AG20443 (cell line): ENCODE results near the gene MTERF4.
"Not testable (repeated sequence)": the region's sequence is repeated elsewhere in the genome, so short reads cannot be mapped to it uniquely, and the experiment has no call there.

Source experiments
- DNase-seq: peaks from one replicate; pipeline ENCODE4 v3.0.0; 2012; ENCODE audit warnings: low spot score, mixed read lengths

MTERF4 gene

GRCh38 chr2:241110607-241111439 is 8.7 kb upstream of the MTERF4 start:
- no peak for DNase-seq

- no peak for DNase-seq
These were observed 8.1 kb upstream of the MTERF4 start for GRCh38 chr2:241110089-241110606.

GRCh38 chr2:241109210-241110088 is 7.4 kb upstream of the MTERF4 start:
- no peak for DNase-seq

GRCh38 chr2:241108271-241109209 is 6.5 kb upstream of the MTERF4 start:
- no peak for DNase-seq

GRCh38 chr2:241107031-241107783 is 5.1 kb upstream of the MTERF4 start:
- no peak for DNase-seq

- no peak for DNase-seq
These were observed 3.6 kb upstream of the MTERF4 start for GRCh38 chr2:241105641-241106040.

GRCh38 chr2:241104611-241105010 is 2.5 kb upstream of the MTERF4 start:
- DNase-seq: not testable (repeated sequence)

GRCh38 chr2:241103176-241103595 is 1.1 kb upstream of the MTERF4 start:
- no peak for DNase-seq

- DNase-seq: no peak
These were observed 2.8 kb downstream of the MTERF4 start for GRCh38 chr2:241099246-241099645.

- no peak for DNase-seq
These were observed 5.1 kb downstream of the MTERF4 start for GRCh38 chr2:241096979-241097378.

GRCh38 chr2:241095594-241096290 is 6.3 kb downstream of the MTERF4 start:
- DNase-seq: no peak

- DNase-seq: no peak
These were observed 7.1 kb downstream of the MTERF4 start for GRCh38 chr2:241094924-241095420.

- no peak for DNase-seq
These were observed 7.9 kb downstream of the MTERF4 start for GRCh38 chr2:241094172-241094571.

GRCh38 chr2:241093133-241093781 is 8.8 kb downstream of the MTERF4 start:
- not testable (repeated sequence) for DNase-seq

- peak; percentile 4 for DNase-seq
These were observed 9.4 kb downstream of the MTERF4 start for GRCh38 chr2:241092677-241093076.

GRCh38 chr2:241091734-241092445 is 10.2 kb downstream of the MTERF4 start:
- DNase-seq: no peak

GRCh38 chr2:241091201-241091600 is 10.9 kb downstream of the MTERF4 start:
- DNase-seq: no peak

- no peak for DNase-seq
These were observed 13.0 kb downstream of the MTERF4 start for GRCh38 chr2:241088791-241089732.
